GM23338 (cell line): ENCODE results near the gene THEM5. TPM values are rescaled to one million over a fixed set of nuclear protein-coding genes. Genes with fewer than 3 reads are reported as not detected.

Experiments used
- ATAC-seq: fragments of 200-7000 bp; cut with Tn5 transposase; 3 replicates; pipeline ENCODE4 v1.9.1; 2020
- DNase-seq: peaks from one replicate; pipeline ENCODE4 v3.0.0-alpha.2; 2015; ENCODE audit warnings: low spot score
- H2AFZ ChIP-seq: fragments of 200-600 bp; sonication (generic); 2 replicates; pipeline ENCODE4 v1.8.0; 2016; ENCODE audit warnings: antibody characterized with exemption, mild to moderate bottlenecking, moderate library complexity
- H3F3A ChIP-seq: fragments of 200-600 bp; sonication (generic); replicated peaks from 2 replicates; pipeline ENCODE4 v1.8.0; 2017; ENCODE audit warnings: antibody characterized with exemption, mixed run types, low read depth
- H3K27ac ChIP-seq: fragments of 200-600 bp; sonication (generic); 2 replicates; pipeline ENCODE4 v1.6.1; 2016; ENCODE audit warnings: low read depth
- H3K27me3 ChIP-seq: fragments of 200-600 bp; sonication (generic); 2 replicates; pipeline ENCODE4 v1.8.0; 2016; ENCODE audit warnings: mild to moderate bottlenecking, mixed run types, moderate library complexity; ENCODE audit not compliant: insufficient read depth
- H3K36me3 ChIP-seq: fragments of 200-600 bp; sonication (generic); 2 replicates; pipeline ENCODE4 v1.8.0; 2016; ENCODE audit warnings: mild to moderate bottlenecking; ENCODE audit not compliant: insufficient read depth
- H3K4me1 ChIP-seq: fragments of 200-600 bp; sonication (generic); 2 replicates; pipeline ENCODE4 v1.8.0; 2016; ENCODE audit warnings: mild to moderate bottlenecking, moderate library complexity; ENCODE audit not compliant: insufficient read depth
- H3K4me2 ChIP-seq: fragments of 200-600 bp; sonication (generic); 2 replicates; pipeline ENCODE4 v1.7.1; 2017; ENCODE audit warnings: mixed run types
- H3K4me3 ChIP-seq: fragments of 200-600 bp; sonication (generic); 2 replicates; pipeline ENCODE4 v1.6.1; 2016; ENCODE audit warnings: mixed run types
- H3K79me2 ChIP-seq: fragments of 200-600 bp; sonication (generic); replicated peaks from 2 replicates; pipeline ENCODE4 v1.8.0; 2017; ENCODE audit warnings: mild to moderate bottlenecking; ENCODE audit not compliant: insufficient read depth
- H3K9me2 ChIP-seq: fragments of 200-600 bp; sonication (generic); 2 replicates; pipeline ENCODE4 v1.8.0; 2017; ENCODE audit not compliant: insufficient read depth
- H4K20me1 ChIP-seq: fragments of 200-600 bp; sonication (generic); replicated peaks from 2 replicates; pipeline ENCODE4 v1.8.0; 2017; ENCODE audit warnings: mild to moderate bottlenecking; ENCODE audit not compliant: insufficient read depth
- H3K27ac Mint-ChIP-seq: 2 replicates; pipeline ENCODE4 v1.8.0; 2020; ENCODE audit warnings: inconsistent platforms, mild to moderate bottlenecking, moderate library complexity, mixed read lengths
- H3K27me3 Mint-ChIP-seq: 3 replicates; pipeline ENCODE4 v1.8.0; 2022; ENCODE audit warnings: low read depth, mild to moderate bottlenecking, moderate library complexity, mixed read lengths, inconsistent platforms; ENCODE audit not compliant: insufficient read depth, poor library complexity
- H3K36me3 Mint-ChIP-seq: 3 replicates; pipeline ENCODE4 v1.8.0; 2021; ENCODE audit warnings: low read depth, mild to moderate bottlenecking, inconsistent platforms, moderate library complexity, mixed read lengths
- H3K4me1 Mint-ChIP-seq: 3 replicates; pipeline ENCODE4 v1.8.0; 2020; ENCODE audit warnings: mild to moderate bottlenecking, inconsistent platforms, mixed read lengths
- H3K4me3 Mint-ChIP-seq: 3 replicates; pipeline ENCODE4 v1.8.0; 2021; ENCODE audit warnings: moderate library complexity, mild to moderate bottlenecking, inconsistent platforms, mixed read lengths
- H3K9me3 Mint-ChIP-seq: 3 replicates; pipeline ENCODE4 v1.8.0; 2020; ENCODE audit warnings: moderate library complexity, mild to moderate bottlenecking, inconsistent platforms, mixed read lengths
- CTCF ChIP-seq, 2 experiments: fragments of 200-600 bp in 1 of 2; sonication (generic) in 1 of 2; conservative IDR thresholded peaks; 2 replicates each; pipeline versions ENCODE4 v1.5.1 to v1.6.1; 2016 to 2017; ENCODE audit warnings: antibody characterized with exemption in 2 of 2, low read depth in 2 of 2, mild to moderate bottlenecking in 2 of 2, moderate library complexity in 1 of 2
- ETS1 ChIP-seq: IDR thresholded peaks from 2 replicates; pipeline ENCODE4 v1.6.1; 2016; ENCODE audit warnings: antibody characterized with exemption
- EZH2 ChIP-seq: fragments of 200-600 bp; sonication (generic); IDR thresholded peaks from one replicate; pipeline ENCODE4 v1.8.0; 2017; ENCODE audit warnings: antibody characterized with exemption, mild to moderate bottlenecking, low read depth; ENCODE audit not compliant: unreplicated experiment
- EZH2phosphoT487 ChIP-seq: fragments of 200-600 bp; sonication (generic); IDR thresholded peaks from one replicate; pipeline ENCODE4 v1.8.1; 2018; ENCODE audit warnings: antibody characterized with exemption; ENCODE audit not compliant: unreplicated experiment
- POLR2AphosphoS5 ChIP-seq: IDR thresholded peaks from 2 replicates; pipeline ENCODE4 v1.6.1; 2016; ENCODE audit warnings: antibody characterized with exemption, low read depth
- REST ChIP-seq: IDR thresholded peaks from one replicate; pipeline ENCODE4 v1.6.1; 2018; ENCODE audit warnings: antibody characterized with exemption; ENCODE audit not compliant: unreplicated experiment
- STAT1 ChIP-seq: IDR thresholded peaks from one replicate; pipeline ENCODE4 v1.6.1; 2016; ENCODE audit warnings: antibody characterized with exemption; ENCODE audit not compliant: unreplicated experiment
- ZNF331 ChIP-seq: fragments of 250-450 bp; sonication (Bioruptor Pico); IDR thresholded peaks from 2 replicates; pipeline ENCODE4 v1.5.0; 2020; ENCODE audit warnings: low read depth, mild to moderate bottlenecking, moderate library complexity
- ZNF462 ChIP-seq: fragments of 250-450 bp; sonication (Bioruptor Pico); IDR thresholded peaks from 2 replicates; pipeline ENCODE4 v1.5.0; 2020; ENCODE audit warnings: mild to moderate bottlenecking, moderate library complexity
- polyA plus RNA-seq: library from polyadenylated mRNA; unstranded; fragments of >200 nt; fragmentation: Nextera tagmentation; extraction: Ambion mirVana; gene quantifications from 2 replicates; pipeline ENCODE4 v1.2.1, GENCODE V29; 2016
- total RNA-seq: library from RNA; depleted of rRNA; stranded (reverse); fragments of >200 nt; shearing (Covaris generic); gene quantifications from 2 replicates; pipeline ENCODE4 v1.2.3, GENCODE V29; 2014

The THEM5 gene
- total and polyA plus RNA-seq, 2 experiments from 2014 or later = not detected

- Mint-ChIP-seq H3K27ac (no peak overlapping the region), H3K4me1 (peaks cover 45% of the 10 kb centered on the region), H3K27me3 (peaks cover 24% of the 10 kb centered on the region), H3K36me3 (no peaks in the 10 kb centered on the region; the same call in 2 of the 3 replicates), H3K9me3 (peaks cover 4% of the 10 kb centered on the region; the same call in 1 of the 3 replicates), H3K4me3 (no peak overlapping the region)
- Histone ChIP-seq H3K4me2 (no peak overlapping the region), H3K27me3 (peaks cover 17% of the 10 kb centered on the region), H2AFZ (no peak overlapping the region), H3K36me3 (no peaks in the 10 kb centered on the region), H3F3A (no peaks in the 10 kb centered on the region; the same call in 1 of the 2 replicates), H4K20me1 (no peaks in the 10 kb centered on the region), H3K79me2 (no peaks in the 10 kb centered on the region), H3K4me1 (peaks cover 35% of the 10 kb centered on the region), H3K27ac (no peak overlapping the region), H3K4me3 (no peak overlapping the region), H3K9me2 (no peaks in the 10 kb centered on the region)
- DNase-seq (no peak), ATAC-seq (no peak)
- TF ChIP-seq POLR2AphosphoS5 (no peak), ZNF462 (no peak), ETS1 (no peak), REST (no peak), CTCF (conservative IDR thresholded peaks at IDR 0.05; ENCODE audit: low read depth in 2 of 2) (no peak), STAT1 (no peak), EZH2phosphoT487 (no peak), ZNF331 (CRISPR knock-in tag) (no peak), EZH2 (no peak)
Observed at GRCh38 chr1:151833172-151833900, 20.2 kb downstream of the THEM5 start.
